ENCODE results near the gene CLIP3. TPM values are rescaled to one million over a fixed set of nuclear protein-coding genes. Genes with fewer than 3 reads are reported as not detected.

CLIP3 gene
- total and polyA plus RNA-seq, 2 of the 13 experiments (the other 11 are each of a cell fraction or from before 2014, with no cell fraction given) = 0.15 to 1.2 TPM

DNA sequence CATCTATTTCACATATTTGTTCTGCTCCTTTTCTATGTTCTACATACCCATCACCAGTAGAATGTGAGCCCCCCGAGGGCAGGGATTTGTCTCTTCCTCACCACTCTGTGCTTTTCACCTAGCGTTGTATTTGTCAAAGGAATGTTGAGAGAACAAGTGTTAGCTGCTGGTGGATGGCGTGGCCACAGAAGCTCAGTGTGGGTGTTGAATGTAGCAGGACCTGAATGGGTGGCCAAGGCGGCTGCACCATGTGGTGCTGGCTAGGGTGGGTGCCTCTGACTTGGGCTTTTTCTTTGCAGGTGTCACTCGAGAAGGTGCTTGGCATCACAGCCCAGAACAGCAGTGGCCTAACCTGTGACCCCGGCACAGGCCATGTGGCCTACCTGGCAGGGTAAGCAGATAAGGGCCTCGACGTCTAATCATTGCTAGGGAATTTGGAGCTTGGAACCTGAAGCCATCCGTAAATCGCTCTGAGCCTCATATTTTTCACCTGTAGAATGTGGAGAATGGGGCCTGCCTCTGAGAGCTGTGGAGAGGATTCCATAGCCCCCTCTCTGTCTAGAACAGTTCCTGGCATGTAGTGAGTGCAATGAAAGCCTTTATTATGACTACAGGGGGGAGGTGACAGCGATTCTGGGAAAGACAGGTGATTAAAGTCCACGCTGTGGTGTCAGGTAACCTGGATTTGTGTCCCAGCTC lies 26.0 kb upstream of the CLIP3 start (continued):
- TF ChIP-seq NR2F1 (CRISPR knock-in tag; IDR thresholded peaks at IDR 0.05) (peak in 1 of 2 experiments; percentile 23; a peak in 1 of 4 replicates), ZNF501 (CRISPR knock-in tag; IDR thresholded peaks at IDR 0.05) (peak; percentile 20; the same call in 1 of the 2 replicates), FOXK1 (CRISPR knock-in tag; IDR thresholded peaks at IDR 0.05; ENCODE audit: borderline replicate concordance, low read depth) (peak; percentile 27; the same call in 1 of the 2 replicates), ZNF292 (CRISPR knock-in tag; IDR thresholded peaks at IDR 0.05; ENCODE audit: borderline replicate concordance, low read depth) (peak; percentile 65; the same call in 1 of the 2 replicates), ZFP82 (CRISPR knock-in tag; IDR thresholded peaks at IDR 0.05; ENCODE audit: borderline replicate concordance) (no peak), FOXJ3 (CRISPR knock-in tag; IDR thresholded peaks at IDR 0.05; ENCODE audit: borderline replicate concordance) (no peak), ZNF33B (CRISPR knock-in tag; IDR thresholded peaks at IDR 0.05) (0 out of 2 replicates have a peak, but pooled peaks have one; percentile 10), ZNF205 (CRISPR knock-in tag; IDR thresholded peaks at IDR 0.05) (0 out of 2 replicates have a peak, but pooled peaks have one; percentile 33), KDM4B (CRISPR knock-in tag; IDR thresholded peaks at IDR 0.05) (no peak), XRCC5 (optimal IDR thresholded peaks at IDR 0.05; ENCODE audit: low read length) (no peak), FOXP1 (IDR thresholded peaks at IDR 0.05) (no peak), FOXP1 (CRISPR knock-in tag; IDR thresholded peaks at IDR 0.05) (peak; percentile 39; the same call in 1 of the 2 replicates), MED1 (CRISPR knock-in tag; IDR thresholded peaks at IDR 0.05) (peak; percentile 47), ZNF724P (CRISPR knock-in tag; IDR thresholded peaks at IDR 0.05; ENCODE audit: borderline replicate concordance) (0 out of 2 replicates have a peak, but pooled peaks have one; percentile 48), TBX2 (CRISPR knock-in tag; IDR thresholded peaks at IDR 0.05; ENCODE audit: borderline replicate concordance) (peak; percentile 81; the same call in 1 of the 2 replicates), CC2D1A (CRISPR knock-in tag; IDR thresholded peaks at IDR 0.05) (no peak), ZNF792 (CRISPR knock-in tag; IDR thresholded peaks at IDR 0.05) (peak; percentile 75), SIX4 (CRISPR knock-in tag; IDR thresholded peaks at IDR 0.05) (peak; percentile 100), HNRNPUL1 (IDR thresholded peaks at IDR 0.05; ENCODE audit: low read depth, low read length) (no peak), GATAD2A (CRISPR knock-in tag; IDR thresholded peaks at IDR 0.05) (peak; percentile 49; the same call in 1 of the 2 replicates), SOX5 (CRISPR knock-in tag; IDR thresholded peaks at IDR 0.05; ENCODE audit: borderline replicate concordance) (peak; percentile 51; the same call in 1 of the 2 replicates), HNF4G (IDR thresholded peaks at IDR 0.05; ENCODE audit: borderline replicate concordance, low read depth, low read length) (peak; percentile 86), HNF4G (CRISPR knock-in tag; IDR thresholded peaks at IDR 0.05; ENCODE audit: borderline replicate concordance, low read depth) (peak; percentile 52; the same call in 1 of the 2 replicates), SIN3A (IDR thresholded peaks at IDR 0.05; ENCODE audit: borderline replicate concordance, low read depth, low read length) (peak; percentile 63; the same call in 1 of the 2 replicates), STAG1 (CRISPR knock-in tag; IDR thresholded peaks at IDR 0.05) (no peak), CBFB (CRISPR knock-in tag; IDR thresholded peaks at IDR 0.05) (no peak), ZNF564 (CRISPR knock-in tag; IDR thresholded peaks at IDR 0.05) (no peak)
- TF ChIP-seq, protein P1, sequence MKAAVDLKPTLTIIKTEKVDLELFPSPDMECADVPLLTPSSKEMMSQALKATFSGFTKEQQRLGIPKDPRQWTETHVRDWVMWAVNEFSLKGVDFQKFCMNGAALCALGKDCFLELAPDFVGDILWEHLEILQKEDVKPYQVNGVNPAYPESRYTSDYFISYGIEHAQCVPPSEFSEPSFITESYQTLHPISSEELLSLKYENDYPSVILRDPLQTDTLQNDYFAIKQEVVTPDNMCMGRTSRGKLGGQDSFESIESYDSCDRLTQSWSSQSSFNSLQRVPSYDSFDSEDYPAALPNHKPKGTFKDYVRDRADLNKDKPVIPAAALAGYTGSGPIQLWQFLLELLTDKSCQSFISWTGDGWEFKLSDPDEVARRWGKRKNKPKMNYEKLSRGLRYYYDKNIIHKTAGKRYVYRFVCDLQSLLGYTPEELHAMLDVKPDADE (CRISPR knock-in tag; IDR thresholded peaks at IDR 0.05) = no peak
- TF ChIP-seq, protein P2, sequence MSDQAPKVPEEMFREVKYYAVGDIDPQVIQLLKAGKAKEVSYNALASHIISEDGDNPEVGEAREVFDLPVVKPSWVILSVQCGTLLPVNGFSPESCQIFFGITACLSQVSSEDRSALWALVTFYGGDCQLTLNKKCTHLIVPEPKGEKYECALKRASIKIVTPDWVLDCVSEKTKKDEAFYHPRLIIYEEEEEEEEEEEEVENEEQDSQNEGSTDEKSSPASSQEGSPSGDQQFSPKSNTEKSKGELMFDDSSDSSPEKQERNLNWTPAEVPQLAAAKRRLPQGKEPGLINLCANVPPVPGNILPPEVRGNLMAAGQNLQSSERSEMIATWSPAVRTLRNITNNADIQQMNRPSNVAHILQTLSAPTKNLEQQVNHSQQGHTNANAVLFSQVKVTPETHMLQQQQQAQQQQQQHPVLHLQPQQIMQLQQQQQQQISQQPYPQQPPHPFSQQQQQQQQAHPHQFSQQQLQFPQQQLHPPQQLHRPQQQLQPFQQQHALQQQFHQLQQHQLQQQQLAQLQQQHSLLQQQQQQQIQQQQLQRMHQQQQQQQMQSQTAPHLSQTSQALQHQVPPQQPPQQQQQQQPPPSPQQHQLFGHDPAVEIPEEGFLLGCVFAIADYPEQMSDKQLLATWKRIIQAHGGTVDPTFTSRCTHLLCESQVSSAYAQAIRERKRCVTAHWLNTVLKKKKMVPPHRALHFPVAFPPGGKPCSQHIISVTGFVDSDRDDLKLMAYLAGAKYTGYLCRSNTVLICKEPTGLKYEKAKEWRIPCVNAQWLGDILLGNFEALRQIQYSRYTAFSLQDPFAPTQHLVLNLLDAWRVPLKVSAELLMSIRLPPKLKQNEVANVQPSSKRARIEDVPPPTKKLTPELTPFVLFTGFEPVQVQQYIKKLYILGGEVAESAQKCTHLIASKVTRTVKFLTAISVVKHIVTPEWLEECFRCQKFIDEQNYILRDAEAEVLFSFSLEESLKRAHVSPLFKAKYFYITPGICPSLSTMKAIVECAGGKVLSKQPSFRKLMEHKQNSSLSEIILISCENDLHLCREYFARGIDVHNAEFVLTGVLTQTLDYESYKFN (CRISPR knock-in tag; conservative IDR thresholded peaks at IDR 0.05) = peak; percentile 88

Measured in HepG2 (cell line).